Activated CD4-positive, alpha-beta T cell treated with anti-CD3 and anti-CD28 coated beads for 1 hour (primary cell): Measurements from ENCODE around the gene RFX1.
"Not testable (repeated sequence)": the region's sequence is repeated elsewhere in the genome, so short reads cannot be mapped to it uniquely, and the experiment has no call there.

Experiments
- DNase-seq: peaks from one replicate; pipeline ENCODE4 v3.0.0-alpha.2; 2020

Gene RFX1

GRCh38 chr19:13978351-13979243 lies 27.5 kb downstream of the RFX1 start:
- no peak for DNase-seq

- no peak for DNase-seq
Observed at GRCh38 chr19:13977803-13978202, 28.3 kb downstream of the RFX1 start.

GRCh38 chr19:13976446-13976845 lies 29.7 kb downstream of the RFX1 start:
- no peak for DNase-seq

GRCh38 chr19:13975870-13976269 lies 30.2 kb downstream of the RFX1 start:
- DNase-seq = no peak

GRCh38 chr19:13974073-13974472 lies 32.0 kb downstream of the RFX1 start:
- DNase-seq = no peak

GRCh38 chr19:13973479-13973878 lies 32.6 kb downstream of the RFX1 start:
- not testable (repeated sequence) for DNase-seq

- DNase-seq = no peak
Observed at GRCh38 chr19:13972368-13973155, 33.6 kb downstream of the RFX1 start.

GRCh38 chr19:13971868-13972267 lies 34.3 kb downstream of the RFX1 start:
- not testable (repeated sequence) for DNase-seq

GRCh38 chr19:13969897-13970296 lies 36.2 kb downstream of the RFX1 start:
- no peak for DNase-seq

- DNase-seq = no peak
Observed at GRCh38 chr19:13968999-13969398, 37.1 kb downstream of the RFX1 start.

GRCh38 chr19:13968383-13968935 lies 37.7 kb downstream of the RFX1 start:
- no peak for DNase-seq

GRCh38 chr19:13967206-13967605 lies 38.9 kb downstream of the RFX1 start:
- DNase-seq = not testable (repeated sequence)

- no peak for DNase-seq
Observed at GRCh38 chr19:13966684-13967128, 39.4 kb downstream of the RFX1 start.

GRCh38 chr19:13965926-13966683 lies 40.0 kb downstream of the RFX1 start:
- no peak for DNase-seq

GRCh38 chr19:13965377-13965896 lies 40.7 kb downstream of the RFX1 start:
- no peak for DNase-seq

GRCh38 chr19:13964776-13965175 lies 41.3 kb downstream of the RFX1 start:
- no peak for DNase-seq

GRCh38 chr19:13963603-13964105 lies 42.5 kb downstream of the RFX1 start:
- DNase-seq = no peak

- DNase-seq = no peak
Observed at GRCh38 chr19:13962699-13963602, 43.2 kb downstream of the RFX1 start.

- DNase-seq = no peak
Observed at GRCh38 chr19:13961826-13962698, 44.1 kb downstream of the RFX1 start.
